LNCAP (cell line): Measurements from ENCODE around the gene CAPN5.

Experiments used
- TF ChIP-seq, protein P1 (sequence below): fragments of 450-650 bp; IDR thresholded peaks from 2 replicates; pipeline ENCODE4 v1.5.1; 2017; ENCODE audit warnings: mild to moderate bottlenecking

Gene CAPN5

DNA sequence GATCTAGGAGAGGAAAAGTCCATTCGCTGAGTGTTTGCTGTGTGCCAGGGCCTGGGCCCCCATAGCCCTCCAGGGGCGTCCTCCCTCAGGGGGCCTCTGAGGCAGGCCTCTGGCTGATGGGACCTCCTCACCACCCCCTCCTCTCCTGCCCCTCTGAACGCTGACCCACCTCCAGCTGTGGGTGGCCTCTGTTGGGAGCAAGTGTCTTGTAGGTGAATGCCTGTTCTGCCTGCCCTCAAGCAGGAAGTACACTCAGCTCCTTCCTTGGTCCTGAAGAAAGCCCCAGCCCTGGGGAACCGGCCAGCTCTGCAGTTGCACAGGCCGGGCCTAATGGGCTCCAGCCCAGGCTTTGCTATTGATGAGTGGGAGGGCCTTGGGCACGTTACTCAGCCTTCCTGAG lies 64.8 kb downstream of the CAPN5 start:
- TF ChIP-seq, protein P1, sequence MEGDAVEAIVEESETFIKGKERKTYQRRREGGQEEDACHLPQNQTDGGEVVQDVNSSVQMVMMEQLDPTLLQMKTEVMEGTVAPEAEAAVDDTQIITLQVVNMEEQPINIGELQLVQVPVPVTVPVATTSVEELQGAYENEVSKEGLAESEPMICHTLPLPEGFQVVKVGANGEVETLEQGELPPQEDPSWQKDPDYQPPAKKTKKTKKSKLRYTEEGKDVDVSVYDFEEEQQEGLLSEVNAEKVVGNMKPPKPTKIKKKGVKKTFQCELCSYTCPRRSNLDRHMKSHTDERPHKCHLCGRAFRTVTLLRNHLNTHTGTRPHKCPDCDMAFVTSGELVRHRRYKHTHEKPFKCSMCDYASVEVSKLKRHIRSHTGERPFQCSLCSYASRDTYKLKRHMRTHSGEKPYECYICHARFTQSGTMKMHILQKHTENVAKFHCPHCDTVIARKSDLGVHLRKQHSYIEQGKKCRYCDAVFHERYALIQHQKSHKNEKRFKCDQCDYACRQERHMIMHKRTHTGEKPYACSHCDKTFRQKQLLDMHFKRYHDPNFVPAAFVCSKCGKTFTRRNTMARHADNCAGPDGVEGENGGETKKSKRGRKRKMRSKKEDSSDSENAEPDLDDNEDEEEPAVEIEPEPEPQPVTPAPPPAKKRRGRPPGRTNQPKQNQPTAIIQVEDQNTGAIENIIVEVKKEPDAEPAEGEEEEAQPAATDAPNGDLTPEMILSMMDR, result no peak

DNA sequence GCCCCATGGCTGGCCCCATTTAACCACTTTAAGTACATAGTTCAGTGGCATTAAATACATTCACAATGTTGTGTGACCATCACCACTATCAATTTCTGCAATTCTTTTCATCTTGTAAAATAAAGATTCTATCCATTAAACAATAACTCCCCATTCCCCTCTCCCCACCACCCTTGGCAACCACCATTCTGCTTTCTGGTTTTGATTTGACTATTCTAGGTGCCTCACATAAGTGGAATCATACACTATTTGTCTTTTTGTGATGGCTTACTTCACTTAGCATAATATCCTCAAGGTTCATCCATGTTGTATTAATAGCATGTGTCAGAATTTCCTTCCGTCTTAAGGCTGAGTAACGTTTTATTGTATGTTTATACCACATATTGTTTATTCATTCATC lies 68.3 kb downstream of the CAPN5 start:
- TF ChIP-seq, protein P1, result no peak

DNA sequence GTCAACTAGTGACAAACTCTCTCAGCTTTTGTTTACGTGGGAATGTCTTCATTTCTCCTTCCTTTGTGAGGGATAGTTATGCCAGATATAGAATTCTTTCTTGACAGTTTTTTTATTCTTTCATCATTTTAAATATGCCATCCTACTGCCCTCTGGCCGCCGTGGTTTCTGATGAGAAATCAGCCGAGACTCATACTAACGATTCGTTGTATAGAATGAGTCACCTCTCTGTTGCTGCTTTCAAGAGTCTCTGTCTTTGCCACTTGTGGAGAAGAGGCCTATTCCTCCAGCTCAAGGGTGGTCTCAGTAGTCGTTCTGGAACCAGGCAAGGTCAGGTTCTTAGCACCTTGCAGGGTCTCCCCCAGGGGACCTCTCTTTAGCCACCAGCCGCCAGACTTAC lies 69.3 kb downstream of the CAPN5 start:
- TF ChIP-seq, protein P1, result no peak

DNA sequence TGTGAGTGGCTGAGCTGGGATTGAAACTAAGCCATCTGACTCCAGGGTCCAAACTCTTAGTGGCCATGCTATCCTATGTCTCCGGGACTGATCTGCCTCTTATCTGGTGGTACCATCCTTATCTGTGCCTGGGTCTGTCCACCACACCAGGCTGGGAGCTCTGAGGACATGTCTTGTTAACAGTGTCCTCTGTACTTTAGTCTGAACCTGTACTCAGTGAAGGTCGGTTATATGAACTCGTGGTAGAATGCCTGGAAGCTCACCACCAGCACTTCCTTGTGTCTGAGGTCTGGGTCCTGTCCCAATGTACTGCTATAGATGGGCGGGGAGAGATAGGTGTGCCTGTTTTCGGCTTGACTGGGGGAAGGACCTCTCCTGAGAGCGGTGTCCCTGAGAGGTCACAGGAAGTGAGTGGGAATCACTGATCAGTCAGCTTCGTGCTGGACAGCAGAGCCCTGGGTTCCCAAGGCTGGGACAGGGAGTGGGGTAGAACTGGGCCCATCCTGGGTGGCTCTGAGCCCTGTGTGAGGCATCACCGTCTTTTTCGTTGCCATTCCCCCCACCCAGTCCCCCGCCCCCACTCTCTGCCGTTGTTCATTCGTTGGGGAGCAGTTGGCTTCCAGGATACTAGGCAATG lies 70.1 kb downstream of the CAPN5 start:
- TF ChIP-seq, protein P1, result no peak

DNA sequence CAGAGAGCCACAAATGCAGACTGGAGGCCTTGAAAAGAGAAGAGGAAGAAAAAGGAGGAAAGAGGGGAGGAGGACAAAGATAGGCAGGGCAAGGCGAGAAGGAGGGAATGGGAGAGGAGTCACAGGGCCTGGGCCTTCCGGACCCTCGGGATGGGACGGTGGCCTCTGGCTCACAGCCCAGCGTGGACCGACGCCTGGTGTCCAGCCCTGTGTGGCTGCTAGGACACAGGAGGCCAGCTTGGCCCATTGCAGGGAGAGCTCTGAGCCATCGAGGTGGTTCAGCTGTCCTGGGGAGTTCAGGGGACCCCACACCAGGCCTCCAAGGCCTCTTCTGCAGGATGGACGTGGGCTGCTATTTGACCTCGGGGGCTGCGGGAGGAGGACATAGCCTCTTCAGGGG lies 70.7 kb downstream of the CAPN5 start:
- TF ChIP-seq, protein P1, result no peak

DNA sequence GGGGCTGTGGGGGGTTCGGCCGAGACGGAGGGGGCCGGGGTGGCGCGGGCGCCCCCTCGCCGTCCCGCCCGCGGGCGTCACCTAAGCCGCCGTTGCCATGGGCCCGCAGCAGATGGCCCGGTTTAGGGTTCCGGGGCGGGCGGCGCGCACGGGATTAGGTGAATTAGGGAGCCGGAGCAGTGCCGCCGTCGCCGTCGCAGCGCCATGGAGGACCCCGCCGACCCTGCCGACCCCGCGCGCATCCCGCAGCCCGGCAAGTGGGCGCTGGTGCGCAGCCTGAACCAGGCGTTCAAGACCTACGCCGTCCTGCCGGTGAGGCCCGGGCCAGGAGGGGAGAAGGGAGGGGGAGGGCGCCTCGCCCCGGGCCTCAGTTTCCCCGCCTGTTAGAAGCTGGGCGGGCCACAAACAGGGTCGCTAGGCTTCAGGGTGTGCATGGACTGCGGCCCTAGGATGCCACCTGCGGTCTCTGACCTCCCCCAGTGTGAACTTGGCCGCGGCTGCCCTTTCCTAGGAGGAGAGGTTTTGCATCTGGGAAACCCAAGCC lies 71.4 kb downstream of the CAPN5 start:
- TF ChIP-seq, protein P1, result no peak

DNA sequence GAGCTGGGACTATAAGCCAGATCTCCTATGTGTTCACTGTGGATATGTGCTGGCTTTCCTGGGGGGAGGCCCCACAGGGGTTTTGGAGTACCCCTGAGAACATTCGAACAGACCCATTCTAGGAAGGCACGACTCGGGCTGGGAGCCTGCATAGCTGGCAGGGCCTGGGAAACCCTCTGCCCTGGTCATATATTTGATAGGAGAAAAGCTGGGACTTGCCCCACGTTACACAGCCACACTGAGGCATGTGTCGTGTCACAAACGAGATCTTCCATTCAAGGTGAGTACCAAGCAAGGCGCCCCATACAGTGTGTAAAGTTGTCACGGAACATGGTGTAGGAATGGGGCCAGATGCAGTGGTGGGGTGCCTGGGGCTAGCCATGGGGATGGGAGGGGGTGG lies 72.4 kb downstream of the CAPN5 start:
- TF ChIP-seq, protein P1, result no peak
